ENCODE results near the gene IQSEC1. TPM values are rescaled to one million over a fixed set of nuclear protein-coding genes. Genes with fewer than 3 reads are reported as not detected.

Gene IQSEC1
- total and polyA plus RNA-seq, 9 of the 15 experiments (the other 6 are each of a cell fraction or from before 2014, with no cell fraction given): 0.56 to 39.0 (median 6.8) TPM

DNA sequence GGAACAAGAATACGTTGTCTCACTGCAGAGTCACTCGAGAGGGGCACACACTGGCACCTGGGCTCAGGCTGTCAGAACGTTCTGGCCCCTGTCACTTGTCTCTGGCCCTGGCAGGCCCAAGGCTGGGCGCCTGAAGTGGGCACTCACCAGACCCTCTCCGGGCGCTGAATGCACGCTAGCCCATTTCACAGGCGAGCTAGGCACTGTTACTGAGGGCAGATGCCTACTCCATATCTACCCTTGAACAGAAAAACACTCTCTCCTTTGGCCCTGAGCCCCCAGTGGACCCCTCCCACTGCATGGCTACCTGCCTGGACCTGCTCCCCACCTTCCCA, 42.3 kb upstream of the IQSEC1 start:
- ATAC-seq (no peak), DNase-seq (ENCODE audit: extremely low read depth in 1 of 4, low spot score in 3 of 4) (no peak), FAIRE-seq (no peak)
- in situ Hi-C loops (cut with MboI) (no loop called here), intact Hi-C loops (cut with micrococcal nuclease) (no loop called here)
- TF ChIP-seq ZNF77 (CRISPR knock-in tag; IDR thresholded peaks at IDR 0.05) (no peak), ARNT (IDR thresholded peaks at IDR 0.05) (no peak), HNRNPL (IDR thresholded peaks at IDR 0.05; ENCODE audit: low read depth, low read length) (no peak), TAF15 (IDR thresholded peaks at IDR 0.05; ENCODE audit: low read depth, low read length) (no peak), HNRNPUL1 (IDR thresholded peaks at IDR 0.05; ENCODE audit: low read length) (no peak), ELF1 (tag; IDR thresholded peaks at IDR 0.05) (no peak), NCOR1 (IDR thresholded peaks at IDR 0.05) (no peak), CHD4 (IDR thresholded peaks at IDR 0.05; ENCODE audit: insufficient read depth, insufficient replicate concordance, low read depth, low read length, poor library complexity, severe bottlenecking) (no peak), HCFC1 (IDR thresholded peaks at IDR 0.05; ENCODE audit: low read depth, low read length) (no peak), PHF20 (IDR thresholded peaks at IDR 0.05; ENCODE audit: partially characterized antibody) (no peak), NR2F6 (CRISPR knock-in tag; IDR thresholded peaks at IDR 0.05) (no peak), MCM3 (IDR thresholded peaks at IDR 0.05) (no peak)
- TF ChIP-seq, protein P1, sequence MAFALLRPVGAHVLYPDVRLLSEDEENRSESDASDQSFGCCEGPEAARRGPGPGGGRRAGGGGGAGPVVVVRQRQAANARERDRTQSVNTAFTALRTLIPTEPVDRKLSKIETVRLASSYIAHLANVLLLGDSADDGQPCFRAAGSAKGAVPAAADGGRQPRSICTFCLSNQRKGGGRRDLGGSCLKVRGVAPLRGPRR (CRISPR knock-in tag; IDR thresholded peaks at IDR 0.05): no peak
- TF ChIP-seq, protein P2, sequence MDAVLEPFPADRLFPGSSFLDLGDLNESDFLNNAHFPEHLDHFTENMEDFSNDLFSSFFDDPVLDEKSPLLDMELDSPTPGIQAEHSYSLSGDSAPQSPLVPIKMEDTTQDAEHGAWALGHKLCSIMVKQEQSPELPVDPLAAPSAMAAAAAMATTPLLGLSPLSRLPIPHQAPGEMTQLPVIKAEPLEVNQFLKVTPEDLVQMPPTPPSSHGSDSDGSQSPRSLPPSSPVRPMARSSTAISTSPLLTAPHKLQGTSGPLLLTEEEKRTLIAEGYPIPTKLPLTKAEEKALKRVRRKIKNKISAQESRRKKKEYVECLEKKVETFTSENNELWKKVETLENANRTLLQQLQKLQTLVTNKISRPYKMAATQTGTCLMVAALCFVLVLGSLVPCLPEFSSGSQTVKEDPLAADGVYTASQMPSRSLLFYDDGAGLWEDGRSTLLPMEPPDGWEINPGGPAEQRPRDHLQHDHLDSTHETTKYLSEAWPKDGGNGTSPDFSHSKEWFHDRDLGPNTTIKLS (IDR thresholded peaks at IDR 0.05; ENCODE audit: borderline replicate concordance, low read depth): no peak
- Histone ChIP-seq H3K4me3 (no peak overlapping the region), H4K20me1 (replicated peaks; ENCODE audit: control insufficient read depth, insufficient read depth, low read length) (peaks cover 21% of the 10 kb centered on the region), H3K4me2 (ENCODE audit: insufficient read depth, low read length) (no peak overlapping the region), H3K36me3 (ENCODE audit: control insufficient read depth, insufficient read depth, low read length) (no peaks in the 10 kb centered on the region), H3K27ac (ENCODE audit: extremely low read depth, low read depth, low read length) (no peak overlapping the region), H3K9ac (ENCODE audit: insufficient read depth in 1 of 2, low read depth in 2 of 2, low read length in 2 of 2) (no peak overlapping the region), H3K79me2 (ENCODE audit: control insufficient read depth, insufficient read depth, low read length) (no peaks in the 10 kb centered on the region), H3K27me3 (ENCODE audit: control insufficient read depth in 2 of 2, insufficient read depth in 2 of 2, low read length in 2 of 2) (peaks cover 61 to 75% of the 10 kb centered on the region in 2 experiments), H3K9me1 (ENCODE audit: control insufficient read depth, insufficient read depth, low read length) (no peaks in the 10 kb centered on the region), H2AFZ (ENCODE audit: low read depth, low read length) (no peak overlapping the region), H3K9me3 (replicated peaks; ENCODE audit: control insufficient read depth, insufficient read depth, low read depth, low read length) (no peaks in the 10 kb centered on the region), H3K4me1 (replicated peaks in 1 of 2; ENCODE audit: control insufficient read depth in 2 of 2, insufficient read depth in 2 of 2, low read length in 2 of 2) (peaks cover 0 to 8% of the 10 kb centered on the region in 2 experiments; a peak in 1 of 5 replicates)
- CTCF ChIA-PET (ENCODE audit: low intra/inter-chr PET ratio): no interaction called here
- WGBS (ENCODE audit: insufficient coverage, low coverage, missing lambda C conversion rate): 2% methylated on average over 8 of the region's 8 CpGs
- POLR2A ChIA-PET: interaction anchor here (0.7 to 1.2 kb wide), 4 partner anchors 9 to 12 kb away, joined by 3 to 7 read pairs (median 4); no protein-coding TSS in a partner anchor
- BruUV-seq (replicated peaks): no TSS peak
